ENCODE results near the gene HOXA11. TPM values are rescaled to one million over a fixed set of nuclear protein-coding genes. Genes with fewer than 3 reads are reported as not detected.

HOXA11 gene
- polyA plus RNA-seq, 3 donors = 0.41 to 4.3 TPM; not detected in 1

- WGBS, 3 donors = 43 to 82% (median 75%) methylated on average over 2 of the region's 2 CpGs
Measured at GRCh38 chr7:27132214-27132613, 52.8 kb downstream of the HOXA11 start.

GRCh38 chr7:27131390-27131819, 53.6 kb downstream of the HOXA11 start:
- H3K27ac ChIP-seq (ENCODE audit: low read depth, low read length) = no peak overlapping the region

More at GRCh38 chr7:27132214-27132613, 52.8 kb downstream of the HOXA11 start:
- H3K27ac ChIP-seq (ENCODE audit: low read depth, low read length) = no peak overlapping the region

More at GRCh38 chr7:27131390-27131819, 53.6 kb downstream of the HOXA11 start:
- 18 to 58% (median 51%) methylated on average over 12 of the region's 12 CpGs for WGBS, 3 donors

Other genes with a start within 250 kb of the HOXA11 start
- under 1 TPM; 0.08 to 0.56 (median 0.51) TPM for gene HOXA1, start 89.2 kb downstream of the HOXA11 start, polyA plus RNA-seq
- 1 to 10 TPM in 1 of 3 donors, under 1 TPM in 2; 0.20 to 1.0 (median 0.92) TPM for gene HOXA2, start 82.5 kb downstream of the HOXA11 start, polyA plus RNA-seq
- 10 to 100 TPM in 1 of 3 donors, 1 to 10 TPM in 2; 1.2 to 19.8 (median 4.9) TPM for gene HOXA4, start 54.5 kb downstream of the HOXA11 start, polyA plus RNA-seq
- 10 to 100 TPM in 2 of 3 donors, 1 to 10 TPM in 1; 3.1 to 29.6 (median 11.8) TPM for gene HOXA5, start 41.6 kb downstream of the HOXA11 start, polyA plus RNA-seq
- gene HOXA6, start 37.5 kb downstream of the HOXA11 start, polyA plus RNA-seq = 1 to 10 TPM in 2 of 3 donors, under 1 TPM in 1; 0.39 to 3.6 (median 1.5) TPM
- gene HOXA3, start 32.6 kb downstream of the HOXA11 start, polyA plus RNA-seq = 1 to 10 TPM in 2 of 3 donors, under 1 TPM in 1; 0.86 to 7.4 (median 4.6) TPM
- 10 to 100 TPM in 1 of 3 donors, 1 to 10 TPM in 2; 1.3 to 10.8 (median 5.2) TPM for gene HOXA7, start 28.6 kb downstream of the HOXA11 start, polyA plus RNA-seq
- gene HOXA9, start 19.7 kb downstream of the HOXA11 start, polyA plus RNA-seq = 1 to 10 TPM; 1.4 to 6.3 (median 2.7) TPM
- gene HOXA10, start 10.9 kb downstream of the HOXA11 start, polyA plus RNA-seq = 10 to 100 TPM in 1 of 3 donors, 1 to 10 TPM in 2; 1.7 to 18.3 (median 2.3) TPM
- under 1 TPM in 2 of 3 donors, not detected in 1; 0.03 to 0.37 TPM for gene HOXA13, start 14.9 kb upstream of the HOXA11 start, polyA plus RNA-seq
- gene EVX1, start 57.6 kb upstream of the HOXA11 start, polyA plus RNA-seq = under 1 TPM in 2 of 3 donors, not detected in 1; 0.07 to 0.22 TPM